Psoas muscle (tissue), 8 donors: Measurements from ENCODE around the gene CYP2A6. TPM values are rescaled to one million over a fixed set of nuclear protein-coding genes. Genes with fewer than 3 reads are reported as not detected.
"Not testable (repeated sequence)": the region's sequence is repeated elsewhere in the genome, so short reads cannot be mapped to it uniquely, and the experiment has no call there.

Source experiments
- ATAC-seq, 4 donors: fragments of 200-7000 bp; cut with Tn5 transposase; one replicate each; pipeline ENCODE4 v1.9.1; 2020; ENCODE audit warnings: moderate library complexity in 3 of 4, mild to moderate bottlenecking in 2 of 4
- DNase-seq, 2 donors: peaks; one replicate each; pipeline ENCODE4 v3.0.0-alpha.2; 2020
- H3K27ac ChIP-seq: fragments of 200-600 bp; one replicate; pipeline ENCODE4 v1.8.0; 2022
- H3K27me3 ChIP-seq, 3 donors: fragments of 200-600 bp in 1 of 3; one replicate each; pipeline versions ENCODE4 v1.6.1 to v1.8.0; 2013 to 2022; ENCODE audit warnings: low read length in 2 of 3, mild to moderate bottlenecking in 2 of 3, moderate library complexity in 1 of 3; ENCODE audit not compliant: insufficient read depth in 3 of 3
- H3K36me3 ChIP-seq, 2 donors: fragments of 200-600 bp in 1 of 2; one replicate each; pipeline versions ENCODE4 v1.6.1 to v1.8.0; 2013 to 2022; ENCODE audit warnings: low read depth in 1 of 2, mild to moderate bottlenecking in 1 of 2, moderate library complexity in 1 of 2; ENCODE audit not compliant: insufficient read depth in 1 of 2
- H3K4me1 ChIP-seq: fragments of 200-600 bp; one replicate; pipeline ENCODE4 v1.8.0; 2022
- H3K4me3 ChIP-seq: fragments of 200-600 bp; one replicate; pipeline ENCODE4 v1.8.0; 2022; ENCODE audit warnings: mild to moderate bottlenecking
- H3K9me3 ChIP-seq: fragments of 200-600 bp; one replicate; pipeline ENCODE4 v1.8.0; 2022
- WGBS, 3 donors: extraction: QIAGEN DNeasy Blood & Tissue Kit; methylation state at CpG; one replicate each; pipeline versions ENCODE4 v1.1.6 to v1.1.7; 2013; 5-methylcytosine and 5-hydroxymethylcytosine counted together
- intact Hi-C, 2 donors: fragments of 100-400 bp; cut with DNase I; formaldehyde crosslinking; loops; one replicate each; pipeline versions ENCODE4 v1.11.0 to v1.14.2; 2022
- polyA plus RNA-seq, 3 donors: library from polyadenylated mRNA; stranded (reverse); fragments of 200-250 nt; gene quantifications; one replicate each; pipeline ENCODE4 v1.2.3, GENCODE V29; 2013
- total RNA-seq, 4 donors: library from RNA; stranded (reverse); fragmentation: NEBNext Ultra II Directional in 2 of 4; extraction: Animal tissue kit (Norgen Biotek cat#: 25700) in 2 of 4; gene quantifications; one replicate each; pipeline versions ENCODE4 v1.2.1 to v1.2.4, GENCODE V29; 2021 to 2023
- TF ChIP-seq, protein P1 (sequence below): fragments of 200-600 bp; IDR thresholded peaks from one replicate; pipeline ENCODE4 v1.8.0; 2022; ENCODE audit warnings: antibody characterized with exemption
- donor health status: healthy with polysubstance abuse.
- donor health status: DM: no; HTN: no; CAD: no; lungs with moderate emphysema.
- donor health status: Bipolar disorder and iron deficiency.
- donor health status: healthy.
- donor health status: DM: yes; HTN: yes; CAD: no.
- donor health status: DM: no; HTN: no; CAD: no.
- donor health status: DM: no; HTN: no; CAD: no.
- donor health status: DM: yes; HTN: yes; CAD: no.

CYP2A6 gene
- total and polyA plus RNA-seq, 7 donors = 0.32 TPM; not detected in 6

GRCh38 chr19:40858109-40858508 is 7.9 kb upstream of the CYP2A6 start:
- ATAC-seq (no peak), DNase-seq (no peak)
- H3K4me1 ChIP-seq = no peaks in the 10 kb centered on the region
- TF ChIP-seq, protein P1, sequence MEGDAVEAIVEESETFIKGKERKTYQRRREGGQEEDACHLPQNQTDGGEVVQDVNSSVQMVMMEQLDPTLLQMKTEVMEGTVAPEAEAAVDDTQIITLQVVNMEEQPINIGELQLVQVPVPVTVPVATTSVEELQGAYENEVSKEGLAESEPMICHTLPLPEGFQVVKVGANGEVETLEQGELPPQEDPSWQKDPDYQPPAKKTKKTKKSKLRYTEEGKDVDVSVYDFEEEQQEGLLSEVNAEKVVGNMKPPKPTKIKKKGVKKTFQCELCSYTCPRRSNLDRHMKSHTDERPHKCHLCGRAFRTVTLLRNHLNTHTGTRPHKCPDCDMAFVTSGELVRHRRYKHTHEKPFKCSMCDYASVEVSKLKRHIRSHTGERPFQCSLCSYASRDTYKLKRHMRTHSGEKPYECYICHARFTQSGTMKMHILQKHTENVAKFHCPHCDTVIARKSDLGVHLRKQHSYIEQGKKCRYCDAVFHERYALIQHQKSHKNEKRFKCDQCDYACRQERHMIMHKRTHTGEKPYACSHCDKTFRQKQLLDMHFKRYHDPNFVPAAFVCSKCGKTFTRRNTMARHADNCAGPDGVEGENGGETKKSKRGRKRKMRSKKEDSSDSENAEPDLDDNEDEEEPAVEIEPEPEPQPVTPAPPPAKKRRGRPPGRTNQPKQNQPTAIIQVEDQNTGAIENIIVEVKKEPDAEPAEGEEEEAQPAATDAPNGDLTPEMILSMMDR = no peak
- WGBS, 3 donors = 81 to 85% (median 83%) methylated on average over 5 of the region's 5 CpGs
- intact Hi-C loops = no loop called here
- H3K27me3 ChIP-seq = no peaks in the 10 kb centered on the region
- H3K36me3 ChIP-seq = no peaks in the 10 kb centered on the region
- H3K4me3 ChIP-seq = no peak overlapping the region
- H3K9me3 ChIP-seq = no peaks in the 10 kb centered on the region
- H3K27ac ChIP-seq = no peak overlapping the region

- ATAC-seq, DNase-seq, H3K27me3 ChIP-seq, intact Hi-C loops, H3K9me3 ChIP-seq, H3K27ac ChIP-seq, H3K4me3 ChIP-seq, H3K36me3 ChIP-seq, H3K4me1 ChIP-seq: not testable (repeated sequence)
- WGBS, 3 donors = 61 to 73% (median 65%) methylated on average over 2 of the region's 3 CpGs
Measured at GRCh38 chr19:40852467-40853152, 2.4 kb upstream of the CYP2A6 start.

- H3K9me3 ChIP-seq, H3K4me1 ChIP-seq, H3K36me3 ChIP-seq, intact Hi-C loops, DNase-seq, ATAC-seq, H3K27ac ChIP-seq, H3K4me3 ChIP-seq: not testable (repeated sequence)
- peaks cover 3 to 28% (median 4%) of the 10 kb centered on the region in 3 donors for H3K27me3 ChIP-seq
- 65 to 73% (median 71%) methylated on average over 7 to 8 of the region's 8 CpGs for WGBS, 3 donors
Measured at GRCh38 chr19:40846722-40847121, 3.5 kb downstream of the CYP2A6 start.

GRCh38 chr19:40843653-40844052 is 6.6 kb downstream of the CYP2A6 start:
- ATAC-seq, H3K4me3 ChIP-seq, H3K4me1 ChIP-seq, H3K27ac ChIP-seq, intact Hi-C loops, H3K9me3 ChIP-seq, DNase-seq, H3K36me3 ChIP-seq: not testable (repeated sequence)
- WGBS, 3 donors = 3 to 7% (median 3%) methylated on average over 14 to 16 of the region's 19 CpGs
- peaks cover 2 to 28% (median 3%) of the 10 kb centered on the region in 3 donors for H3K27me3 ChIP-seq

DNA sequence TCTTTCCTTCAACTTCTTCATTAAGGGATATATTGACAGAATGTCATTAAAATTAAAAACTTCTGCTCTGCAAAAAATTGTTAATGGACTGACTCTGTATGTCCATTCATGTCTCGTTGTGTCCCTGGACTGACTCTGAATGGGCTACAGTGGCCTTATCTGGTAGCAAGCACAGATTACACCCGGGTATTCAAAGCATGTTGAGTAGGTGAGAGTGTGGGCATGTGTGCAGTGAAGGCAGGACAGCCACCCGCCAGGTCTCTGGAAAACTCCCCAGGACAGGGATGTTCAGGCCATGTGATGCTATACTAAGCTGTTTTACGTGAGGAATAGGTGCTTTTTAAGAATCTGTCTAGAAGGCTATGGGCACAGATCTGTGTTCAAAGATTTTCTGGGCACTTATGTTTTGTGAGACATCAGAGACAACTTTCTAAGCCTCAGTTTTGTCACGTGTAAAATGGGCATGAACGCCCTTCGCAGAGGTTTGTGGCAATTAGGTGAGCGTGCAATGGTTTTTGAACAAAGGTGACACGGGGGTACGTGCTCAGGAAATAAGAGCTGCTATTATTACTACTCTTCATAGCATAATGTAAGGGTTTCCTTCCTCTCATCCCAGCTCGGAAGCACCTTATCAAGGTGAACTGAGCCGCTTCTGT is 7.1 kb downstream of the CYP2A6 start:
- WGBS, 3 donors = 42 to 51% (median 48%) methylated on average over 8 to 10 of the region's 12 CpGs
- DNase-seq, H3K4me3 ChIP-seq, H3K9me3 ChIP-seq, intact Hi-C loops, H3K27ac ChIP-seq, ATAC-seq, H3K36me3 ChIP-seq, H3K4me1 ChIP-seq: not testable (repeated sequence)
- peaks cover 0 to 23% (median 3%) of the 10 kb centered on the region in 3 donors for H3K27me3 ChIP-seq

DNA sequence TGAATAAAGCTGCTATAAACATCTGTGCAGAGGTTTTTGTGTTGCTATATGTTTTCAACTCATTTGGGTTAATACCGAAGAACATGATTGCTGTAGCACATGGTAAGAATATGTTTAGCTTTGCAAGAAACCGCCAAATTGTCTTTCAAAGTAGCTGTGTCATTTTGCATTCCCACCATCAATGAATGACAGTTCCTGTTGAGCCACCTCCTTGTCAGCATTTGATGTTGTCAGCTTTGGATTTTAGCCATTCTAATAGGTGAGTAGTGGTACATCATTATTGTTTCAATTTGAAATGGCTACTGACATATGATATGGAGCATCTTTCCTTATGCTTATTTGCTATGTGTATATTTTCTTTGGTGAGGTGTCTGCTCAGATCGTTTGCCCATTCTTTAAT is 8.2 kb downstream of the CYP2A6 start:
- H3K9me3 ChIP-seq, H3K4me1 ChIP-seq, H3K36me3 ChIP-seq, intact Hi-C loops, H3K27ac ChIP-seq, H3K4me3 ChIP-seq, ATAC-seq, DNase-seq: not testable (repeated sequence)
- WGBS, 3 donors = 80 to 94% (median 88%) methylated on average over 2 to 3 of the region's 3 CpGs
- H3K27me3 ChIP-seq = peaks cover 0 to 18% (median 0%) of the 10 kb centered on the region in 3 donors

DNA sequence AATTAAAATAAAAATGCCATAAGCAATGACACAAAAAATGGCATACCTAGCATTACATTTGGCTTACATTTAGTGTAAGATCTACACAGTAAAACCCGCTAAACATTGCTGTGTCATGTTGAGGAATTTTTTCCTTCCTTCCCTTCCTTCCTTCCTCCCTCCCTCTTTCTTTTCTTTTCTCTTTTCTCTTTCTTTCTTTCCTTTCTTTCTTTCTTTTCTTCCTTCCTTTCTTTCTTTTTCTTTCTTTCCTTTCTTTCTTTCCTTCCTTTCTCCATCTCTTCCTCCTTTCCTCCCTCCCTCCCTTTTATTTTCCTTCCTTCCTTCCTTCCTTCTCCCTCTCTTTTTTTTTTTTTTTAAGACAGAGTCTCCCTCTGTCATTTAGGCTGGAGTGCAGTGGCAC is 11.8 kb downstream of the CYP2A6 start:
- H3K27ac ChIP-seq, ATAC-seq, intact Hi-C loops, H3K9me3 ChIP-seq, H3K4me1 ChIP-seq, H3K4me3 ChIP-seq, H3K27me3 ChIP-seq, DNase-seq, H3K36me3 ChIP-seq: not testable (repeated sequence)
- WGBS, 3 donors = 63 to 80% (median 68%) methylated on average over 1 of the region's 1 CpG
